IPS-20b (cell line): Measurements from ENCODE around the gene PYROXD2.

Source experiments
- H3K27ac ChIP-seq: one replicate; pipeline ENCODE4 v1.5.1; 2013; ENCODE audit warnings: low read length
- H3K27me3 ChIP-seq: 2 replicates; pipeline ENCODE4 v1.6.1; 2013; ENCODE audit warnings: mild to moderate bottlenecking, low read length, inconsistent platforms; ENCODE audit not compliant: insufficient read depth
- H3K36me3 ChIP-seq: 2 replicates; pipeline ENCODE4 v1.6.1; 2013; ENCODE audit warnings: low read depth, mild to moderate bottlenecking, inconsistent platforms, low read length, moderate library complexity; ENCODE audit not compliant: insufficient read depth
- H3K4me1 ChIP-seq: 2 replicates; pipeline ENCODE4 v1.6.1; 2013; ENCODE audit warnings: mild to moderate bottlenecking, control low read depth, inconsistent platforms, low read length, moderate library complexity; ENCODE audit not compliant: insufficient read depth
- H3K4me3 ChIP-seq: 2 replicates; pipeline ENCODE4 v1.5.1; 2013; ENCODE audit warnings: mild to moderate bottlenecking, low read length, inconsistent platforms
- H3K9ac ChIP-seq: 2 replicates; pipeline ENCODE4 v1.6.1; 2013; ENCODE audit warnings: low read depth, mild to moderate bottlenecking, inconsistent platforms, low read length, moderate library complexity
- H3K9me3 ChIP-seq: 2 replicates; pipeline ENCODE4 v1.6.1; 2013; ENCODE audit warnings: mild to moderate bottlenecking, low read depth, low read length, inconsistent platforms; ENCODE audit not compliant: insufficient read depth

Gene PYROXD2

DNA sequence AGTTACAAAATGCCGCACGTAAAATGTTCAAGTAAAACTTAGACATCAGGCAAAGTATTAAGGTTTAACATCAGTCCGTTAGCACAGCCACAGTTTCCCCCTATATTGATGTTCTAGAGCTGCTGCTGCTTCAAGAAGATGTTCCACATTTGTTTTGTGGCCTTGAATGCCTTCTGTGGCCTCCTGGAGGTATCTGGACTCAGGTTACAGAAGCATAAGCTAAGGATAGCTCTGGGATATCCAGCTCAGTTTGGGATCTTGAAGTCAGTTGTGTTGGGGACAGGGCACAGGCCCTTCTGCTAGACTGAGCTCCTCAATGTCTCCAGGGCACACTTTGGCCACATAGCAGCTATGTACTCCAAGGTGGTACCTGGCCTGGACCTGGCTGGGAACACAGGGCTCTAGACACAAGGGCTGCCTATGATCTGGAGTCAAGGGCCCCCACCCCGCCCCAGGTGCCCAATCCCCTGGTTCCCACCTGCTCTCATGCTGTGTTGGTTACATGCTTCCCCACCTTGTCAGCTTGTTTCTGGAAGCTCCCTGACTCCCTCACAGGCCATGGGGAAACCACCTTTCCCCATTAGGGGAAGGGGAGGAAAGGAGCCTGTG is 4.7 kb downstream of the PYROXD2 start:
- Histone ChIP-seq H3K36me3 (no peaks in the 10 kb centered on the region), H3K9ac (no peak overlapping the region), H3K4me1 (peaks cover 8% of the 10 kb centered on the region), H3K4me3 (no peak overlapping the region), H3K9me3 (no peaks in the 10 kb centered on the region), H3K27me3 (no peaks in the 10 kb centered on the region), H3K27ac (no peak overlapping the region)

- no peak overlapping the region for H3K4me3 ChIP-seq
- H3K27ac ChIP-seq = no peak overlapping the region
- no peaks in the 10 kb centered on the region for H3K9me3 ChIP-seq
- H3K9ac ChIP-seq = no peak overlapping the region
- no peaks in the 10 kb centered on the region for H3K36me3 ChIP-seq
- H3K4me1 ChIP-seq = no peaks in the 10 kb centered on the region
- H3K27me3 ChIP-seq = no peaks in the 10 kb centered on the region
These were observed 6.2 kb downstream of the PYROXD2 start for GRCh38 chr10:98408799-98409198.

GRCh38 chr10:98407744-98408241 is 7.2 kb downstream of the PYROXD2 start:
- Histone ChIP-seq H3K36me3 (no peaks in the 10 kb centered on the region), H3K4me3 (no peak overlapping the region), H3K27me3 (no peaks in the 10 kb centered on the region), H3K9me3 (no peaks in the 10 kb centered on the region), H3K4me1 (no peaks in the 10 kb centered on the region), H3K9ac (no peak overlapping the region), H3K27ac (no peak overlapping the region)

DNA sequence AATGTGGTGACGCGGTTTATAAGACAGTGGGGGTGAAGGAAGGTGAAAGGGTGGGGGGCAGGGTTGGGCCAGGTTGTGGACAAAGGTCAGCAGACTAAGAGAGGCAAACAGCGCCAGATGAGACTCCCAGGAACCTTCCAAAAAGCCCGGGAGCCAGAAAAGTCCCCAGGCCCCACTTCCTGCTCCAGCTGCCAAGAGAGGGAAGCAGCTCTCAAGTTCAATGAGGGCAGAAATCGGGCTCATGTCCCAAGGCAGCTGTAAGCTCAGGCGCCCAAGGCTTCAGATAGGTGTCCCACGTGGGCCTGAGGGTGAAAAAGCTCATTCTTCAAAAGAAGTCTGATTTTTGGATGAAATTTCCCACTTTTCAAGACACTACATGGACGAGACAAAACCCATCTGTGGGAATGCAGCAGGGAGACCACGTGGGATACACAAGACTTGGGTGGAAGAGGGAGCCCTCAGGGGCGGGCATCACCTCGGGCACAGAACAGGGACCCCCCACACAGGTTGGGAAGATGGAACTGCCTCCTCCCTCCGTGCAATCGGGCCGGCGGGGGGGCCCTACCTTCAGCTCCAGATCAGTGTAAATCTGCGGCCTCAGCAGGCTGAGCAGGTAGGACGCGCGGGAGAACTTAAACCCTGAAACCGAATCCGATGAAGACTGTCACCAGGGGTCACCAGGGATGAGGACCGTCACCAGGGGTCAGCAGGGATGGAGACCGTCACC is 7.8 kb downstream of the PYROXD2 start:
- no peak overlapping the region for H3K9ac ChIP-seq
- H3K4me3 ChIP-seq = no peak overlapping the region
- H3K36me3 ChIP-seq = no peaks in the 10 kb centered on the region
- no peak overlapping the region for H3K27ac ChIP-seq
- no peaks in the 10 kb centered on the region for H3K27me3 ChIP-seq
- H3K9me3 ChIP-seq = no peaks in the 10 kb centered on the region
- H3K4me1 ChIP-seq = no peaks in the 10 kb centered on the region

GRCh38 chr10:98405422-98405821 is 9.6 kb downstream of the PYROXD2 start:
- no peaks in the 10 kb centered on the region for H3K36me3 ChIP-seq
- H3K4me1 ChIP-seq = no peaks in the 10 kb centered on the region
- no peaks in the 10 kb centered on the region for H3K9me3 ChIP-seq
- no peak overlapping the region for H3K4me3 ChIP-seq
- no peak overlapping the region for H3K9ac ChIP-seq
- no peaks in the 10 kb centered on the region for H3K27me3 ChIP-seq
- H3K27ac ChIP-seq = no peak overlapping the region

GRCh38 chr10:98404571-98405359 is 10.2 kb downstream of the PYROXD2 start:
- H3K9me3 ChIP-seq = no peaks in the 10 kb centered on the region
- H3K4me1 ChIP-seq = no peaks in the 10 kb centered on the region
- H3K4me3 ChIP-seq = no peak overlapping the region
- H3K27ac ChIP-seq = no peak overlapping the region
- H3K36me3 ChIP-seq = no peaks in the 10 kb centered on the region
- H3K27me3 ChIP-seq = no peaks in the 10 kb centered on the region
- no peak overlapping the region for H3K9ac ChIP-seq

- no peaks in the 10 kb centered on the region for H3K4me1 ChIP-seq
- H3K9ac ChIP-seq = no peak overlapping the region
- no peaks in the 10 kb centered on the region for H3K36me3 ChIP-seq
- H3K4me3 ChIP-seq = no peak overlapping the region
- H3K27me3 ChIP-seq = no peaks in the 10 kb centered on the region
- no peaks in the 10 kb centered on the region for H3K9me3 ChIP-seq
- H3K27ac ChIP-seq = no peak overlapping the region
These were observed 11.0 kb downstream of the PYROXD2 start for GRCh38 chr10:98403812-98404504.

GRCh38 chr10:98402931-98403718 is 11.9 kb downstream of the PYROXD2 start:
- Histone ChIP-seq H3K9ac (no peak overlapping the region), H3K9me3 (no peaks in the 10 kb centered on the region), H3K4me3 (no peak overlapping the region), H3K36me3 (no peaks in the 10 kb centered on the region), H3K4me1 (no peaks in the 10 kb centered on the region), H3K27me3 (no peaks in the 10 kb centered on the region), H3K27ac (no peak overlapping the region)

DNA sequence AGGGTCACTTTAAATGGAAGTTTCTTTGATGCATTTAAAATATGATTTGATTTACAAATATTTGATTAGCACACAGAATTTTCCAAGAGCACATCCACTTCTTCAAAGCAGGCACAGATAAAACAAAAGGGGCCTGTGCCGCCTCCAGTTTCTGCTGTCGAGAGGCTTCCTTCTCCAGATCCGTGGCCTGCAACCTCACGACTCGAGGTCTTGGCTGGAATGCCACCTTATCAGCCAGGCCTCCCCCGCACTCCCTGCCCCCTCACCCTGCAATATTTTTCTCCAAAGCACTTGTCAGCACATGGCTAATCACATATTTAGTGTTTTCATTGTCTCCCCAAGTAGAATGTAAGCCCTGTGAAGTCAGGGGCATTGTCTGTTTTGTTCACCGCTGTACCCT is 12.5 kb downstream of the PYROXD2 start:
- Histone ChIP-seq H3K4me1 (no peaks in the 10 kb centered on the region), H3K27ac (no peak overlapping the region), H3K27me3 (no peaks in the 10 kb centered on the region), H3K9me3 (no peaks in the 10 kb centered on the region), H3K36me3 (no peaks in the 10 kb centered on the region), H3K4me3 (no peak overlapping the region), H3K9ac (no peak overlapping the region)

DNA sequence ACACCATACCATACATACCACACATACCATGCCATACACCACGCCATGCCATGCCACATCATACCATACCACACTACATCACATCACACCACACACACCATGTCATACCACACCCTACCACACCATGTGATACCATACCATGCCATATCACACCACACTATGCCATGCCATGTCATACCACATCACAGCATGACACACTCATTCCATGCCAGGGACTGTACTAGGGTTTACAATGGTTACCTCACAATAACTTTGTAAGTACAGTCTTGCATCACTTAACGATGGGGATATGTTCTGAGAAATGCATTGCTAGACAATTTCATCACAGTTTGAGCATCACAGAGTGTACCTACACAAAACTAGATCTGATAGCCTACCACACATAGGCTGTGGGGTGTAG is 14.5 kb downstream of the PYROXD2 start:
- Histone ChIP-seq H3K4me1 (no peaks in the 10 kb centered on the region), H3K4me3 (no peak overlapping the region), H3K36me3 (no peaks in the 10 kb centered on the region), H3K27me3 (no peaks in the 10 kb centered on the region), H3K9me3 (no peaks in the 10 kb centered on the region), H3K9ac (no peak overlapping the region), H3K27ac (no peak overlapping the region)

GRCh38 chr10:98399784-98400183 is 15.2 kb downstream of the PYROXD2 start:
- Histone ChIP-seq H3K4me1 (no peaks in the 10 kb centered on the region), H3K9me3 (no peaks in the 10 kb centered on the region), H3K27me3 (no peaks in the 10 kb centered on the region), H3K9ac (no peak overlapping the region), H3K27ac (no peak overlapping the region), H3K4me3 (no peak overlapping the region), H3K36me3 (no peaks in the 10 kb centered on the region)
